Astrocyte (in vitro differentiated cells and primary cell): Measurements from ENCODE around the gene VWC2.

Experiments used
- EZH2 ChIP-seq: IDR thresholded peaks from 2 replicates; pipeline ENCODE4 v1.6.1; 2012; ENCODE audit warnings: mild to moderate bottlenecking, low read length, inconsistent platforms; ENCODE audit not compliant: insufficient read depth
- TF ChIP-seq, protein P1 (sequence below): IDR thresholded peaks from 2 replicates; pipeline ENCODE4 v1.5.1; 2011; ENCODE audit warnings: low read depth, mild to moderate bottlenecking, inconsistent platforms, low read length, moderate library complexity; ENCODE audit not compliant: insufficient read depth

- TF ChIP-seq, protein P1, sequence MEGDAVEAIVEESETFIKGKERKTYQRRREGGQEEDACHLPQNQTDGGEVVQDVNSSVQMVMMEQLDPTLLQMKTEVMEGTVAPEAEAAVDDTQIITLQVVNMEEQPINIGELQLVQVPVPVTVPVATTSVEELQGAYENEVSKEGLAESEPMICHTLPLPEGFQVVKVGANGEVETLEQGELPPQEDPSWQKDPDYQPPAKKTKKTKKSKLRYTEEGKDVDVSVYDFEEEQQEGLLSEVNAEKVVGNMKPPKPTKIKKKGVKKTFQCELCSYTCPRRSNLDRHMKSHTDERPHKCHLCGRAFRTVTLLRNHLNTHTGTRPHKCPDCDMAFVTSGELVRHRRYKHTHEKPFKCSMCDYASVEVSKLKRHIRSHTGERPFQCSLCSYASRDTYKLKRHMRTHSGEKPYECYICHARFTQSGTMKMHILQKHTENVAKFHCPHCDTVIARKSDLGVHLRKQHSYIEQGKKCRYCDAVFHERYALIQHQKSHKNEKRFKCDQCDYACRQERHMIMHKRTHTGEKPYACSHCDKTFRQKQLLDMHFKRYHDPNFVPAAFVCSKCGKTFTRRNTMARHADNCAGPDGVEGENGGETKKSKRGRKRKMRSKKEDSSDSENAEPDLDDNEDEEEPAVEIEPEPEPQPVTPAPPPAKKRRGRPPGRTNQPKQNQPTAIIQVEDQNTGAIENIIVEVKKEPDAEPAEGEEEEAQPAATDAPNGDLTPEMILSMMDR, result no peak
- no peak for TF ChIP-seq EZH2
These were observed 5.7 kb upstream of the VWC2 start for GRCh38 chr7:49767719-49768118.
